ENCODE data around the gene HSPA1L. TPM values are rescaled to one million over a fixed set of nuclear protein-coding genes. Genes with fewer than 3 reads are reported as not detected.
"Not testable (repeated sequence)": the region's sequence is repeated elsewhere in the genome, so short reads cannot be mapped to it uniquely, and the experiment has no call there.

HSPA1L gene
- total and polyA plus RNA-seq, 9 donors: 2.3 to 4.1 (median 3.5) TPM

DNA sequence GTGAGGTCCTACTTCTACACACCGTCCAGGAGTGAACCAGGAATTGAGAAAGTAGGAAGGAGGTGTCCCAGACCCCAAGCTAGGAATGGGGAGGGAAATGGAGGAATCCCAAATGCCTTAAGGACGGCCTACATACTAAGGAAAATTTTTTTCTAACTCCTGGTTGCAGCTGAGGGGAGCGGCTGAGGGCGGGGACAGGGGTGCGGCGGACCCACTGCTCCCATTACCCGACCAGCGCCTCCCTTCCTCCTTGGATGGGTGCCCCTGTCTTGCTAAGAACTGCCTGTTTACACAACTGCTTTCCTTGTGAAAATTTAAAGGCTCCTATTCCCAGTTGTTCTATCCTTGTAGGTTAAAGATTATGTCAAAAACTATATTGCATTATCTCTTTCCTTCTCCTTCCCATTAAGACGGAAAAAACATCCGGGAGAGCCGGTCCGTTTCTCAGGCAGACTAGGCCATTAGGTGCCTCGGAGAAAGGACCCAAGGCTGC, 11.8 kb upstream of the HSPA1L start:
- Histone ChIP-seq H3K9me3 (replicated peaks; ENCODE audit: control insufficient read depth, low read depth, low read length) (no peaks in the 10 kb centered on the region), H3K27me3 (ENCODE audit: control insufficient read depth, insufficient read depth, low read length) (no peaks in the 10 kb centered on the region), H3K27ac (ENCODE audit: low read length) (peak overlapping the region; percentile 98), H3K4me3 (ENCODE audit: low read length) (peak overlapping the region; percentile 59), H3K36me3 (ENCODE audit: control insufficient read depth, insufficient read depth, low read length) (peaks cover 3% of the 10 kb centered on the region), H3K4me1 (ENCODE audit: control insufficient read depth, insufficient read depth, low read length) (peaks cover 22% of the 10 kb centered on the region)
- DNase-seq: peak; percentile 97
- 0% methylated on average over 5 of the region's 13 CpGs for WGBS (ENCODE audit: insufficient coverage)

DNA sequence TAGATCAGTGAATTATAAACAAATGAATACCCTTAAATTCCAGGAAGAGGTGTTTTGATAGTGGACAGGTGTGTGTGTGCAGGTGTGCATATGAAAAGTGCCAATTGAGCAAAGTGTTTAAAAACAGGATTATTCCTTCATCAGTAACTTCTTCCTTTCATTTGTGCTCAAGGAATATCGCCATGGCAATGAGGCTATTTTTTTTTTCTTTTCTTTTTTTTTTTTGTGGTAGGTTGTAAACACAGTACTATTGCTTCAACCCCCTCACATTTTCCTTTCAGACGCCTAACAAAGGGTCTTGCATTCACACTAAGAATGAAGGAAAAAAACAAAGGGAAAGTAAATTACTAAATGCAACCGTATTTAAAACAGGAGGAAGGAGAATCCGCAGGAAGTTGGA, 10.5 kb upstream of the HSPA1L start:
- Histone ChIP-seq H3K9me3 (replicated peaks; ENCODE audit: control insufficient read depth, low read depth, low read length) (no peaks in the 10 kb centered on the region), H3K4me1 (ENCODE audit: control insufficient read depth, insufficient read depth, low read length) (peaks cover 23% of the 10 kb centered on the region), H3K27me3 (ENCODE audit: control insufficient read depth, insufficient read depth, low read length) (no peaks in the 10 kb centered on the region), H3K4me3 (ENCODE audit: low read length) (no peak overlapping the region), H3K36me3 (ENCODE audit: control insufficient read depth, insufficient read depth, low read length) (no peaks in the 10 kb centered on the region), H3K27ac (ENCODE audit: low read length) (peak overlapping the region; percentile 98)
- no CpG with 5 or more reads among the region's 4 CpGs for WGBS (ENCODE audit: insufficient coverage)
- DNase-seq: no peak

GRCh38 chr6:31823592-31824196, 8.6 kb upstream of the HSPA1L start:
- WGBS (ENCODE audit: insufficient coverage): no CpG with 5 or more reads among the region's 9 CpGs
- not testable (repeated sequence) for H3K27ac ChIP-seq (ENCODE audit: low read length); H3K4me3 ChIP-seq (ENCODE audit: low read length); H3K27me3 ChIP-seq (ENCODE audit: control insufficient read depth, insufficient read depth, low read length); H3K36me3 ChIP-seq (ENCODE audit: control insufficient read depth, insufficient read depth, low read length); DNase-seq; H3K9me3 ChIP-seq (replicated peaks; ENCODE audit: control insufficient read depth, low read depth, low read length)
- peaks cover 26% of the 10 kb centered on the region for H3K4me1 ChIP-seq (ENCODE audit: control insufficient read depth, insufficient read depth, low read length)

DNA sequence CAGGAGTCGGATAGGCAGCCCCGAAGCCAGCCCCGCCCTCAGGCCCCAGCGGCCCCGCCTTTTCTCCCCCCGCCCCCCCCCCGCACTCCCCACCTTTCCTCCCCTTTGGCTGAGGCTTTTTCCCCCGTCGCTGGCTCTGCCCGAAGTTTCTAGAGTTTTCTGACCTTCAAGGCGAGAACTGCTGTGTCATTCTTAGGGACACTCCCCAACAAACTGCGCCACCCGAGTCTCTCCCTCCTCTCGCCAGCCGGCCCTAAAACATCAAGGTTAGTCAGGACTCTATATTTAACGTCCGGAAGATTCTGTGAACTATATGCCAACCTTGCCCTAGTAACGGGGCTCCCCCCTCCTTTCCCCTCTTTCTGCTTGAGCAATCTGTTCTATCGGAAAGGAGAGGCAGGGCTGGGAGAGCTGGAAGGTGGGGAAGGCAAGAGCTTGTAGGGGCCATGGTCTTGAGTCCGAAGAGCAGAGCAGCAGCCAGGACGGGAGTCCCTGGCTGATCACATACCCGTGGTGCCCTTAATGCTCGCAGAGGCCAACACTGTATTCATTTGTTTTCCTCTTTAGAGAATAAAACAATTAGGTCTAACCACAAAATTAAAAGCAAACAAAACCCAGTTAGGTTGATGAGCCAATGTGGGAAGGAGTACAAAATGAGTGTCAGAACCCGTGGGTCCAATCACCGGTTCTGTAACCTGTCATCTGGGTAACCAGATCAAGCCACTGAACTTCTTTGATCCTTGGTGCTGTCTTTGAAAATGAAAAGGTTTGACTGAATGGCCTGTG, 7.1 kb upstream of the HSPA1L start:
- no peaks in the 10 kb centered on the region for H3K36me3 ChIP-seq (ENCODE audit: control insufficient read depth, insufficient read depth, low read length)
- H3K4me3 ChIP-seq (ENCODE audit: low read length): peak overlapping the region; percentile 69
- 7% methylated on average over 11 of the region's 25 CpGs for WGBS (ENCODE audit: insufficient coverage)
- peak overlapping the region; percentile 96 for H3K27ac ChIP-seq (ENCODE audit: low read length)
- no peaks in the 10 kb centered on the region for H3K9me3 ChIP-seq (replicated peaks; ENCODE audit: control insufficient read depth, low read depth, low read length)
- H3K27me3 ChIP-seq (ENCODE audit: control insufficient read depth, insufficient read depth, low read length): no peaks in the 10 kb centered on the region
- peaks cover 37% of the 10 kb centered on the region for H3K4me1 ChIP-seq (ENCODE audit: control insufficient read depth, insufficient read depth, low read length)
- peak; percentile 91 for DNase-seq

GRCh38 chr6:31821301-31822035, 6.4 kb upstream of the HSPA1L start:
- 6% methylated on average over 19 of the region's 39 CpGs for WGBS (ENCODE audit: insufficient coverage)
- DNase-seq: peak; percentile 55

GRCh38 chr6:31820399-31820798, 5.3 kb upstream of the HSPA1L start:
- not testable (repeated sequence) for H3K36me3 ChIP-seq (ENCODE audit: control insufficient read depth, insufficient read depth, low read length); H3K27ac ChIP-seq (ENCODE audit: low read length); DNase-seq; H3K4me3 ChIP-seq (ENCODE audit: low read length); H3K27me3 ChIP-seq (ENCODE audit: control insufficient read depth, insufficient read depth, low read length); H3K9me3 ChIP-seq (replicated peaks; ENCODE audit: control insufficient read depth, low read depth, low read length)
- peaks cover 31% of the 10 kb centered on the region for H3K4me1 ChIP-seq (ENCODE audit: control insufficient read depth, insufficient read depth, low read length)
- WGBS (ENCODE audit: insufficient coverage): no CpG with 5 or more reads among the region's 10 CpGs

More at GRCh38 chr6:31821301-31822035, 6.4 kb upstream of the HSPA1L start:
- H3K27ac ChIP-seq (ENCODE audit: low read length): peak overlapping the region; percentile 96
- H3K27me3 ChIP-seq (ENCODE audit: control insufficient read depth, insufficient read depth, low read length): no peaks in the 10 kb centered on the region
- H3K4me3 ChIP-seq (ENCODE audit: low read length): peak overlapping the region; percentile 69
- peaks cover 33% of the 10 kb centered on the region for H3K4me1 ChIP-seq (ENCODE audit: control insufficient read depth, insufficient read depth, low read length)
- H3K9me3 ChIP-seq (replicated peaks; ENCODE audit: control insufficient read depth, low read depth, low read length): no peaks in the 10 kb centered on the region
- H3K36me3 ChIP-seq (ENCODE audit: control insufficient read depth, insufficient read depth, low read length): no peaks in the 10 kb centered on the region

DNA sequence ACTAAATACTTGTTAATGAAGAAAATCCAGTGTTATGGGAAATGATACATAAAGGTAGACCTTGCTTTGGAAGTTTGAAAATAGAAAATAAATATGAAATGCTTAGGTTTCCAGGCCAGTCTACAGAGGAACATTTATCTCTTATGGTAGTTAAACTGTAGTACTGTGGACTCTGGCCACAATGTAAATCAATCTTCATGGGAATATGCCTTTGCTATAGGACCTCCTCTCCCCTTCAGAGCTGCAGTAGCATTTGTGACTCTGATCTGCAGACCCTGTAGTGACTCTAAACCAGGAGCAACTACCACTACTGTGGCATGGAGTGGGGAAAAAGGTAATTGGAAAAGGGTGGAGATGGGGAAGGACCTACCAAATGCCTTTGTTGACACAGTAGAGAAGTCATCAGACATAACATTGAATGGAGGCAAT, 4.8 kb upstream of the HSPA1L start:
- H3K36me3 ChIP-seq (ENCODE audit: control insufficient read depth, insufficient read depth, low read length): no peaks in the 10 kb centered on the region
- no peak for DNase-seq
- no peak overlapping the region for H3K27ac ChIP-seq (ENCODE audit: low read length)
- no peak overlapping the region for H3K4me3 ChIP-seq (ENCODE audit: low read length)
- H3K4me1 ChIP-seq (ENCODE audit: control insufficient read depth, insufficient read depth, low read length): peaks cover 31% of the 10 kb centered on the region
- no peaks in the 10 kb centered on the region for H3K9me3 ChIP-seq (replicated peaks; ENCODE audit: control insufficient read depth, low read depth, low read length)
- H3K27me3 ChIP-seq (ENCODE audit: control insufficient read depth, insufficient read depth, low read length): no peaks in the 10 kb centered on the region

- H3K27me3 ChIP-seq (ENCODE audit: control insufficient read depth, insufficient read depth, low read length); DNase-seq; H3K9me3 ChIP-seq (replicated peaks; ENCODE audit: control insufficient read depth, low read depth, low read length); H3K36me3 ChIP-seq (ENCODE audit: control insufficient read depth, insufficient read depth, low read length): not testable (repeated sequence)
- H3K27ac ChIP-seq (ENCODE audit: low read length): peak overlapping the region; percentile 77
- no CpG with 5 or more reads among the region's 8 CpGs for WGBS (ENCODE audit: insufficient coverage)
- peaks cover 44% of the 10 kb centered on the region for H3K4me1 ChIP-seq (ENCODE audit: control insufficient read depth, insufficient read depth, low read length)
- H3K4me3 ChIP-seq (ENCODE audit: low read length): peak overlapping the region; percentile 38
Measured at GRCh38 chr6:31817929-31818511, 2.9 kb upstream of the HSPA1L start.

- WGBS (ENCODE audit: insufficient coverage): 87% methylated on average over 3 of the region's 37 CpGs
- Histone ChIP-seq H3K27ac (ENCODE audit: low read length) (peak overlapping the region; percentile 77), H3K4me3 (ENCODE audit: low read length) (peak overlapping the region; percentile 38), H3K4me1 (ENCODE audit: control insufficient read depth, insufficient read depth, low read length) (peaks cover 40% of the 10 kb centered on the region)
- not testable (repeated sequence) for H3K36me3 ChIP-seq (ENCODE audit: control insufficient read depth, insufficient read depth, low read length); H3K27me3 ChIP-seq (ENCODE audit: control insufficient read depth, insufficient read depth, low read length); H3K9me3 ChIP-seq (replicated peaks; ENCODE audit: control insufficient read depth, low read depth, low read length)
- DNase-seq: peak; percentile 55
Measured at GRCh38 chr6:31817133-31817928, 2.2 kb upstream of the HSPA1L start.

Measured in muscle of leg (tissue), 11 donors.